Right ventricle myocardium inferior (tissue), 1 donor: ENCODE data around the gene SH3GL1. TPM values are rescaled to one million over a fixed set of nuclear protein-coding genes. Genes with fewer than 3 reads are reported as not detected.

Experiments used
- ATAC-seq: fragments of 200-7000 bp; cut with Tn5 transposase; one replicate; pipeline ENCODE4 v1.9.1; 2020; ENCODE audit warnings: mild to moderate bottlenecking, moderate library complexity
- DNase-seq: peaks from one replicate; pipeline ENCODE4 v3.0.0; 2021; ENCODE audit errors: missing footprints
- intact Hi-C: fragments of 100-400 bp; cut with DNase I; formaldehyde crosslinking; loops from one replicate; pipeline ENCODE4 v1.11.0; 2022
- long read RNA-seq: library from polyadenylated mRNA; unstranded; transcript quantifications from one replicate; pipeline ENCODE4 v2.0.0, GENCODE V29; 2021
- total RNA-seq: library from RNA; stranded (reverse); fragmentation: NEBNext Ultra II Directional; extraction: Animal tissue kit (Norgen Biotek cat#: 25700); gene quantifications from one replicate; pipeline ENCODE4 v1.2.1, GENCODE V29; 2021
- donor health status: DM: no; HTN: yes; CAD: no; lungs with severe emphysema.

The SH3GL1 gene, protein sequence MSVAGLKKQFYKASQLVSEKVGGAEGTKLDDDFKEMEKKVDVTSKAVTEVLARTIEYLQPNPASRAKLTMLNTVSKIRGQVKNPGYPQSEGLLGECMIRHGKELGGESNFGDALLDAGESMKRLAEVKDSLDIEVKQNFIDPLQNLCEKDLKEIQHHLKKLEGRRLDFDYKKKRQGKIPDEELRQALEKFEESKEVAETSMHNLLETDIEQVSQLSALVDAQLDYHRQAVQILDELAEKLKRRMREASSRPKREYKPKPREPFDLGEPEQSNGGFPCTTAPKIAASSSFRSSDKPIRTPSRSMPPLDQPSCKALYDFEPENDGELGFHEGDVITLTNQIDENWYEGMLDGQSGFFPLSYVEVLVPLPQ
- 22.0 TPM for total RNA-seq
- long read RNA-seq, transcript SH3GL1-201 (10 exons, 2,516 nt) = major isoform, 29 of 31 reads
- long read RNA-seq, partial matches to known transcripts = 1 of 31 reads
- long read RNA-seq, other reads (novel, unspliced or antisense) = 1 of 31 reads

DNA sequence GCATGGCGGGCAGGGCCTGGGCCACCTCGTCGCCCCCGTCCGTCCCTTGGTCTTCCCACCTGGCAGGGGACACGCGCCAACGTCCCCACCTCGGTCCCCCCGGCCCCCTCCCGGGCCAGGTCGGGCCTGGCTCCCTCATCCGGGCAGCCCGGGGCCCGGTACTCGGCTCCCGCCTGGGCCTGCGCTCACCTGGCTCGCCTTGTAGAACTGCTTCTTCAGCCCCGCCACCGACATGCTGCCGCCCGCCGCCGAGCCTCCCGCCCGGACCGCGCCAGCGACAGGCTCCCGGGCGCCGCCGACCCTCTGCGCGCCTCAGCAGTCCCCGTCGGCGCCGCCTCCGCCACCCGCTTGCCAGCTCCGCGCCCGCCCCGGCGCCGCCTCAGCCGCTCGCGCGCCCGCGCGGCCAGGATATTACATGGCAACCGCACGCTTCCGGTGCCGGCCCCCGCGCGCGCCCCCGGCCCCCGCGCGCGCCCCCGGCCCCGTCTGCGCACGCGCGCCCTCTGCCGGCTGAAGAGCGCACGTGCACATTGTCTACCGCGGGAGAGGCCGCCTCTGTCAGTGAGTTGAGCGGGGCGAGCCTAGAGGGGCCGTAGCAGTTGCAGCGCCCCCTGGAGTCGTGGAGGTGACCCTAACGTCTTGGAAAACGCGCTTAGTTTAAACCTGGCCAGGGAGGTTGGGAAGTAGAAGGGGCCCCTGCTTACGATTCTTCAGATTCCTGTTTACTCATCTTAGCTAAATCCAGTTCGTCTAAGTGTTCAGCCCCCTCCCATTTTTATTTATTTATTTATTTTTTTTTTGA is at the start of gene SH3GL1:
Gene SH3GL1, minus strand, starts transcription at position 413 of the 802 bp plus-strand sequence. Its CDS starts 179 bp downstream, at position 234.
- intact Hi-C loops = loop anchor here (1.0 to 5.0 kb wide), 4 partner anchors 26 to 153 kb away; partner anchors contain the start of genes HDGFL2, MPND and YJU2
- DNase-seq (peak; percentile 94), ATAC-seq (peak; percentile 69)

DNA sequence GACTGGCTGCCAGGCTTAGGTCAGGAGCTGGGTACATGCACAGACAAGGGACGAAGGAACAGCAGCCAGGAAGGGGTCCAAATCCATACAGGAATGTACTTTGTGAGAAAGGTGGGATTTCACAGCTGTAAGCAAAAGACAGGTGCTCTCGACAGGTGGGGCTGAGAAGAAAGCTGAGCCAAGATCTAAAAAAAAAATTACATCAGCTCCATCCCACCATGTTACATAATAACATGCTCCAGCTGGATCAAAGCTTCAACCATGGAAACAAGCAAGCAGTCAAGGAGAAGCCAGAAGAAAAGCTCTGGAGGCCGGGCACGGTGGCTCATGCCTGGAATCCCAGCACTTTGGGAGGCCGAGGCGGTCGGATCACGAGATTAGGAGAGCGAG is 49.3 kb upstream of the SH3GL1 start:
- intact Hi-C loops = loop anchor here (1.0 kb wide), 1 partner anchor 47 kb away; the partner anchor contains the start of gene CHAF1A
- DNase-seq = no peak
- ATAC-seq = no peak

DNA sequence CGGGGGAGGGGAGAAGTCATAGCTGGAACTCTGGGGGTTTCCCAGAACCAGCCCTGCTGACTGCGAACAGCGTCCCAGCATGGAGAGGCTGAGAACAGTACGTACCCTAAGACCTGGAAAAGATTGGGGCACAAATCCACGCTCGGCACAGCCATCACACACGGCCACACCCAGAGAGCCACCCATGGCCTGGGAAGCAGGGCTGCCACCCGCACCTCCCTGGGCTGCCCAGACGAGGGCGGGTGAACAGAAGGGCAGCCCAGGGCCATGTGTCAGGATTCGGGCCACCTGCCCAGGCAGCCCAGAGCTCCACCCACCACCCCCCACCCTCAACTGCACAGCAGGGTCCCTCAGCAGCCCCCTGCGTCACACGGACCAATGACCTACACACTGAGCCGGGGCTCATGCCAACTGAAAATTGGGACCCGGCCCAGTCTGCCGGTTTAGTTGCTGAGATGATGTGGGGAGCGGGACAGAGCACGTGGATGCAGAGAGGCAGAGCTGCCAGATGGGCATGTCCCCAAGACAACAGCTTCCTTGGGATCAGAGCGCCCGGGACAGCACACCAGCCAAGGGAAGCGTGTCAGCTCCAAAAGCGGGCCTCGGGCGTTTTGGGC is 48.8 kb upstream of the SH3GL1 start:
- peak; percentile 87 for ATAC-seq
- intact Hi-C loops = loop anchor here (1.0 kb wide), 1 partner anchor 47 kb away; the partner anchor contains the start of gene CHAF1A

DNA sequence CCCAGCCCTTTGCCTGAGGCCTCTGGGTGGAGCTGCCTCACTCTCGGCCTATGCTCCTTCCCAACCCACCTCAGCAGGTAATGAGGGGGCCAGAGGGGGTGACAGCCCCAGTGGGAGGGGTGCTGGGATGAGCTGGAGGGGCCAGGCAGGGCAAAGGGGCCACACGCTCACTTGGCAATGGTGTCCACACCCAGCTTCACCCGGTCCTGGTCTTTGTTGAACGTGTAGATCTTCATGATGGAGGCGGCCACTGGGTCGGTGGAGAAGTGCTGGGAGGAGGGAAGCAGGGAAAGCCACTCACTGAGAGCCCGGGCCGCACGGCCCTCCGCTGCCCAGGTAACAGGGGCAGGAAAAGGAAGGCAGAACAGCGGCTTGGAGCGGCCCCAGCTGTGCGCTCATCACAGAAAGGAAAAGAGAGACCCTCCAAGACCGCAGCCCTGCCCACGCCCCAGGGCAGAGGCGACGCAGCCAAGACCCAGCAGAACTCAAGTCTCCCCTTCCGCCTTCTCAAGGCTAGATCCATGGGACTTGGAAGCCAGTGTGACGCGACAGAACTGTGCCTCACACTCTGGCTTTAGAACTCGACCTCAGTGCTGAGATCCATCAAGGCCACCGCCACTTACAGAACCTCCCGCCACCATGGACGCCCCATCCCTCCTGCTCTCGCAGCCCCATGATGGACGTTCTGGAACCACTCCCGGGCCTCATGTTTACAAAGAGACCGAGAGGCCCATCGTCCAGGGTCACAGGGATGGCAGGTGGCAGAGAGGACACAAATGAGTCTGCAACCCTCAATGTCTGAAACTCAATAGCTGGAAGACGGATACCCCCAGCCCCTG is 48.0 kb upstream of the SH3GL1 start:
- ATAC-seq (peak; percentile 2), DNase-seq (no peak)
- intact Hi-C loops = no loop called here

More for the DNA sequence above, 48.8 kb upstream of the SH3GL1 start:
- DNase-seq = peak; percentile 90

DNA sequence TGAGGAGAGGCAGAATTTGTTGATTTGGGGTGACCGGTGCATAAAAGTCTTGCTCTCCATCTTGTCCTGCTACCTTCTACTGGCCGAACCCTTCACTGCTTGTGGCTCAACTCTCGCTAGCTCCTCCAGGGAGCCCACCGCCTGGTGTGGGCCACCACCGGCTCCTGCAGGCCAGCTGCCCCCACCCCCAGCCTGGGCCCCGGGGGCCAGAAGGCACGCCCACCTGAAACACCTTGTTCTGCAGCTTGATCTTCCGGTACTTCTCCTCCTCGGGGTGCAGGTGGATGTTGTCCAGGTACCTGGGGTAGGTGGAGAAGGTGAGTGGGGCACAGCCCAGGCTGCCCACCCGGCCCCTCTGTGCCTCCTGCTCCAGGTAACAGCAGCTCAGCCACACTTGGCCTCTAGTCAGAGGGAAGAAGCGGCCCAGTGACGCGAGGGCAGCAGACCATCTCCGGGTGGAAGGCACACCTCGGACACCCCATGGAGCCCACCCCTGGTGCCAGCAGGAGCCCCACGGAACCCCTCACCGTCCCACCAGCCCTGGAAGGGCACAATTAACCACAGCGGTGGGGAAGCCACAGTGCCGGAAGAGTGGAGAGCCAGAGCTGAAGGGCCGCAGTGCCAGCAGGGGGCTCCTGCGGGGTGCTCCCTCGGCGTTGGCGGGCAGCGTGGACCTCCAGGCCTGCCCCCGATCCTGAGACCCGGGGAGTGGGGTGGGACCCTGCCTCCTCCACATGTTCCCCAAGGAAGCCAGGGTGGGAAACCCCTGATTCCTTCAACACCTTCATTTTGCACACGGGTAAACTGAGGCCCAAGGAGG is 47.2 kb upstream of the SH3GL1 start:
- ATAC-seq = no peak
- intact Hi-C loops = no loop called here
- no peak for DNase-seq

DNA sequence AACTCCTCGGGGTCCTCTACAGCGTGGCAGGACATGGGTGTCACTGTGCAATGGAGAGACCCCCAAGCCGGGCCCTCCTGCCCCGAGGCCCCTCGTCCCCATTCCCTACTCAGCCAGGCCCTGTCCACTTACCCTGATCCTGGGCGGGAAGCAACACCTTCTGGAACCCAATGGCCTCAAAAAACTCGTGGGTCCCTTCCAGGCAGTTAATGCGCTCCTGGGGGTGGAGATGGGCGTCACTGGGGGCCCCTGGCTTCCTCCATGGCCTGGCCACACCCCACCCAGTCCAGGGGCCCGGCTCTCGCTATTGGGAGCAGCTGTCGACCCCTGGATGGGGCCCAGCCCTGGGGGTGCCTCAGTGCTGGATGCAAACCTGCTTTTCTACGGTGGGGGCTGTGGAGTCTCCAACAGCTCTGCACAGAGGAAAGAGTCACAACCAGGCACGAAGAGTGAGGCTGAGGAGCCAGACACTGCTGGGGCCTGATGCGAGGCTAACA is 46.4 kb upstream of the SH3GL1 start:
- intact Hi-C loops = no loop called here
- DNase-seq (no peak), ATAC-seq (no peak)

DNA sequence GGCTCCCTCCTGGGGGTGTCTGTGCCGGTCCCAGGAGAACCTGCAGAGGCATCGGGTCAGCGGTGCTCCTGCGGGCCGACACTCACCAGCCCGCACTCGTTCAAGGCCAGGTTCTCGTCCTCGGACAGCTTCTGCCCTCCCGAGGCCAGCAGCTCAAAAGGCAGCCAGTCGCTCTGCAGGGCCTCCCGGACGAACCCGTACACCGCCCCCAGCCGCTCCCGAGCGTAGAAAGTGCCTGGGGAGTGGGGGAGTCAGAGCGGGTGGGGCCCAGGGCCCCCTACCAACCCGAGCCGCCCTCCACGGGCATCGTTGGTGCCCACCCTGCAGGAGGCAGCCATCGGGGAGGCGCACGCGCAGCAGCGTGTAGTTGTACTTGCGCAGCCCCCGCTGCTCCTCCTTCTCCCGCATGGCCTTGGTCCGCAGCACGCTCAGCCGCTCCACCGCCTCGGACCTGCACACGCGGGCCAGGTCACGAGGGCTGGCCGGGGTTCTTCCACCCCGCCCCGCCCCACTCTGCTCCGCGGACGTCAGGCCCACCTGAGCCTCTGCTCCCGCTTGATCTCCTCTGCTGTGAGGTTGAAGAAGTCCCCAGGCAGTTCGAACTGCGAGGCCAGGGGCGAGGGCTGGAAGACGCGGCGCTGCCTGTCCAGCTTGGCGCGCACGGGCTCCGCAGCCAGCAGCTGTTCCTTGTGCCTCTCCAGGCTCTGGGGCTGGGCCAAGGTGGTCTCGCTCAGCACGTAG is 45.8 kb upstream of the SH3GL1 start:
- no peak for ATAC-seq

DNA sequence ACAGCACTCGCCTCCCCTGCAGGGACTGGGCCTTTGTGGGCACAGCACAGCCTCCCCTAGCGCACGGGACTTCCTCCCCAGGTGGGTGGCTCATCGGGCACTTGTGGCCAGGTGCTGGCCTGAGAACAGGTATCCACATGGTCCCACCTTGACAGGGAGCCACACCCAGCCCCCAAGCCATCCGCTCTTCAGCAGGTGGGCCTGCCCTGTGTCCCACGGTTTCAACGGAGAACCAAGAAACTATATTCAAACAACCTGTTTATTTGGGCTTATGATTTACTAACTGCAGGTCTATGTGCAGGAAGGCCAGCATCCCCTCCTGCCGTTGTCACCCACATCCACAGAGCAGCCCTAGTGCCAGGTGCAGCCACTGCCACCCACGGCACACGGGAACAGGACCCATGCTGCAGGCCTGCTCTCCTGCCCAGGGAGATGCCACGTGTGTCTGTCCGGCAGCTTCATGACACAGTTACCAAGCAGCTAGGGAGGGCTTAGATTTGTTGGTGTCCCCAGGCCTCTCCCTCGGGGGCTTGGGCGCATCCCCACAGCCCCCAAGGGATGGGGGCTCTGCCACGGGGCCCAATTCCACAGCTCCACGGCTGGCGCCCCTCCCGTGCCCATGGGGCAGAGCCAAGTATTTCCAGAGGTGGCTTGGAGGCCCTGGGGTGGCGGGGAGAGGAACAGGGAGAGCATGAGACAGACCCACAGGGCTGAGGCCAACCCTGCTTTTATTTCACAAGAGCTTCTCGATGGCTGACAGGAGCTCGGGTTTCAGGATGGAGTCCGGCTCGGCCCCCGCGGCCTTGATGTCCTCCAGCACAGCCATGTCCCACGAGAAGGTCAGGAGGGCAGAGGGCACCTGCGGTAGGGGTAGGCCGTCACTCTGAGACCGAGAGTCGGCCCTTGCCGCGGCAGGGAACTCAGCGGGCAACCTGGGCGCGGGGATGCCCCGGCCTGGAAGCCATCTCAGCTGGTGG is 44.7 kb upstream of the SH3GL1 start:
- intact Hi-C loops = no loop called here
- no peak for DNase-seq
- ATAC-seq = no peak

More for the DNA sequence above, 45.8 kb upstream of the SH3GL1 start:
- no peak for DNase-seq
- intact Hi-C loops = no loop called here

DNA sequence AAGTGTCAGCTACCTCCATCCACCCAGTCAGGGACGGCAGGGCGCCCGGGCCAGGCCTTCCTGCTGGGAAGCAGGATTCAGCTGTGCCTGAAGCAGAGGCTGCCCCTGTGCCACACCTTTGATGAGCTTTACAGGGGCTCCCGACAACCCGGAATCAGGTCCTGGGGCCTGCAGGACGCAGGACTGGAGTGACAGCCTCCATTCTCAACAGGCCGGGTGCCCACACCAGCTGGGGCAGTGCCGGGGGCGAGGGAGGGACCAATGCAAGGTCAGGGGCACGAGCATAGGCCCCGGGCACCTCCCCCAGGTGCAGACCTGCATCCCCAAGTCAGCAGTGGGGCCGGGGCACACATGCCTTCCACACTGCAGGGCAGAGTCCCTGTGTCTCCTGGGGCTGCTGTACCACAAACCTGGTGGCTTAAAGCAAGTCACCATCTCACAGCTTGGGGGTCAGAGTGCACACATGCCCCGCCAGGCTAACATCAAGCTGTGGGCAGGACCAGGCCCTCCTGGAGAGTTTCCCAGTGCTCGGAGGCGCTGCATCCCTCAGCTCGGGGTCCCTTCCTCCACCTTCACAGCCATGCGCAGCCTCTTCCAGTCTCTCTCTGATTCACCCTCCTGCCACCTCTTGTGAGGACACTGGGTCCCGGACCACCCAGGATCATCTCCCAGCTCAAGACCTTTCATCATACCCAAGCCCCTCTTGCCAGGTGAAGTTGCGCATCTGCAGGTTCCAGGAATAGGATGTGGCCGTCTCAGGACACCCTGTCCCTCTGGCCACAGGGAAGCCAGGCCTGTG is 43.8 kb upstream of the SH3GL1 start:
- DNase-seq = no peak
- intact Hi-C loops = no loop called here
- no peak for ATAC-seq

DNA sequence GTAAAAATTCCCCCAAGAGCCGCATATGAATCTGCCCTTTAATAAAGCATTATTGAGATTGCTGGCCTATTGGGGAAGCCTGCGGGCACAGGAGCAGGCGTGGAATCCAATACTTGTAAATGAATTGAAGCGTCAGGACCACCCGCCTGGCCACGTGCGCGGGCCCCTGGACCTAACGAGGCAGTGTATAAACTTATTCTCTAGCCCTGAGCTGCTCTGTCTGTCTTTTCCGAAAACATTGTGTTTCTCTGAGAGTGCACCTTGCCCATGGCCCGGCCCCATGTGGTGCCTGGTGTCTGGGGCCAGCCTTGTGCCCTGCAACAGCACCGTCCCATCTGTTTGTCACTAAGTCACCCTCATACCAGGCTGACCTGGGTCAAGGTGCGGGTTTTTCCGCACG is 42.8 kb upstream of the SH3GL1 start:
- DNase-seq (no peak), ATAC-seq (no peak)
- intact Hi-C loops = no loop called here

DNA sequence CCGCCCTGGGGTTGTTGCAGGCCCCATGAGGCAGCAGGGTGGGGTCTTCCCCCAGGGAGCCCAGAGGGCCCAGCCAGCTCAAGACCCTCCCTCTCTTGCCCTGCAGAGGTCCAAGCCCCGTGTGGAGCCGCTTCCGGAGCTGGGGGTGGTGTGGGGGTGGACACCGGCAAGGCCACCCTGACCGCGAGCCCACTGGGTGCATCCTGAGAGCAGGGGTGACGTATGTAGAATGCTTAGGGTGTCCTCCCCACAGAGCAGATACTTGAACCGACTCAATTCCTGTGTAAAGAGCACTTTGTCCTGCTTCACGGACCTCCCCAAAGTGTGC is 42.4 kb upstream of the SH3GL1 start:
- intact Hi-C loops = no loop called here
- no peak for ATAC-seq
- DNase-seq = no peak

DNA sequence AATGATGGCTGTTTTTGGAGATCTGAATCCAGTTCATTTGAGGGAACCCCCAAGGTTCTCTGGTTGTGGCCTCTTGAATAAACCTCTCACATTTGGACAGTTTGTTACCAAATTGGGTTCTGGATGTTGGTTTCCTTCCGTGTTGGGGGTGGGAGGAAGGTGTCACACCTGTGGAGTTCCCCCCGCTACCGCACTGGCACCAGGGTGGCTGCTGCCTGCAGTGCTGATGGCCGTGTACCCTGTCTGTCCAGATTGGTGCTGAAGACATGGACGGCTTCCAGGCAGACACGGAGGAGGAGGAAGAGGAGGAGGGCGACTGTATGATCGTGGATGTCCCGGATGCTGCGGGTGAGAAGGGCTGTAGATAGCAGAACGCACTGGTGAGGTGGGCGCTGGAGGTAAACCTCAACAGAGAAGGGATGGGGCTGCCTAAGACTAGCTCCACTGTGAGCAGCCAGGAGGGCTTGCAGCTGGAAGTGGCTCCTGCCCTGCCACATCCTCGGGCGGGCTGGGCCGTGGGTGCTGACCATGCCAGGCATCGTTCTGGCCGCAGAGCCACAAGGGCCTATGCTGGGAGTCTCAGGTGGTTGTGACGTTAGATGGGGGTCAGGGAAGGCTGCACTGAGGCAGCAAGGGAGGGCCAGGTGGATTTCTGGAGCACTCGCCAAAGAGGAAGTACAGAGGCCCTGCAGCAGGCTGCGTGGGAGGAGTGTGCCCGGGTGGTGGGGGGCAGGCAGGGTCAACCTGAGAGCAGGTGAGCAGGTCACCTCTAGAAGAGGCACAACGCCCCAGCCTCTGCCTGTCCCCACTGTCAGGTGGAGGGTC is 41.9 kb upstream of the SH3GL1 start:
- DNase-seq (no peak), ATAC-seq (no peak)
- intact Hi-C loops = no loop called here

DNA sequence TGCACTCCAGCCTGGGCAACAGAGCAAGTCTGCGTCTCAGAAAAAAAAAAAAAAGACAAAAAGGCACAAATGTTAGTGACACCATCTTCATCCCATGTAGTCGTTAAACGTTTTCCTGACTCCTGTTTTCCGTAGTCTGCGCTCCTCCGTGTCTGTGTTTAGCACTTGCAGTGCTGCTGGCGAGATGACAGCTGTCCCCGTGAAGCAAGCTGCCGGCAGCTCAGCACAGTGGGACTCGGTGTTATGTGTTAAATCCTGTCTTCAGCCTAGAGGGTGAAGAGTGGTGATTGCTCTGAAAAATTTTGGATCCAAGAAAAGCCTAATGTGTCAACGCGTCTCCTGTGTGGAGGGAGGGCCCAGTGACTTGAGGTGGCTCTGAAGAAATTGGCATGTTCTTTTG is 38.9 kb upstream of the SH3GL1 start:
- no peak for DNase-seq
- intact Hi-C loops = no loop called here

DNA sequence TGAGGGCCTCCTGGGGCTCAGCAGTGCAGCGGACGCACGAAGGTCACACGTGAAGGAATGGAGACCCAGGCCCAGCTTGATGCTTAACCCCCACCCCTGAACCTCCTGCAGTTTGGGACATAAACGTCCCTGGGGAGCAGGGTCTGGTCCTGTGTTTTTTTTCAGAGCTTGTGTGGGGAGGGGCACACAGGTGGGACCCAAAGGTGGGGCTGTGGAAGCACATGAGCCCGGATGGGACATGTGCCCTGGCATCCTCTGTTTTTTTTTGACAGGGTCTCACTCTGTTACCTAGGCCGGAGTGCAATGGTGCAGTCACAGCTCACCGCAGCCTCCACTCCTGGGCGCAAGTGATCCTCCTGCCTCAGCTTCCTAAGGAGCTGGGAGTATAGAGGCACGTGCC is 36.8 kb upstream of the SH3GL1 start:
- intact Hi-C loops = no loop called here
- no peak for DNase-seq
- no peak for ATAC-seq

More for the DNA sequence above, 38.9 kb upstream of the SH3GL1 start:
- no peak for ATAC-seq
